ENCODE data around the gene SERPINB6.

DNA sequence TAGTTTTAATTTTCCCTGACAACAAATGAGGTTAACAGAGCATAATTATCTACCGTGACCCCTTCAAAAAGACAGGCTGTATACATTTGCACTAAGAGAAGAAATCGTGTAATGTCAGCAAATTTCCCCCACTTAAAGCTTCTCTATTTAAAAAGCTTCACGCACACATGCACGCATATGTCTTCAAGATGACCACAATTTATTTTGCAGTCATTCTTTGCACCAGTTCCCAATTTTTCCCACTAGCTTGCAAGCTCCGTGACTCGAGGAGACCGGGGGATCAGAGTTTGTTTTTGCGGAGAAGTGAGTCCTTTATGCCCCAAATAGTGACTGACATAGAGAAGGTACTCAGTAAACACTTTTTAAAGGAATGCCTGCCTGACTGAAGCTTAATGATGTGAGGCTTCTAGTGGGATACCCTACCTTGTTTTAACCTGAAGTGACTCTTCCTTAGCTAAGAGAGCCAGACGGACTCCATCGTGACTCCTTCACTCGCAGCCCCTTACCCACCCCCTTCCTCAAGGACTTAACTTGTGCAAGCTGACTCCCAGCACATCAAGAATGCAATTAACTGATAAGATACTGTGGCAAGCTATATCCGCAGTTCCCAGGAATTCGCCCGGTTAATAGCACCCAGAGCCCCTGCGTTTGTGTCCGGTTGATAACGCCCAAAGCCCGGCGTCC, 19.0 kb upstream of the SERPINB6 start:
- TF ChIP-seq FOXP2 (optimal IDR thresholded peaks at IDR 0.05; ENCODE audit: control extremely low read depth, extremely low read length, insufficient read depth) (no peak), POLR2AphosphoS5 (IDR thresholded peaks at IDR 0.05; ENCODE audit: borderline replicate concordance, low read depth, low read length) (no peak), EZH2 (IDR thresholded peaks at IDR 0.05) (no peak)
